Measurements from ENCODE around the gene TUBGCP6.

GRCh38 chr22:50220603-50221409 lies 24.0 kb downstream of the TUBGCP6 start:
- TF ChIP-seq SIN3A (IDR thresholded peaks at IDR 0.05; ENCODE audit: borderline replicate concordance, insufficient read depth, low read length) (no peak), POLR2AphosphoS5 (IDR thresholded peaks at IDR 0.05; ENCODE audit: low read depth, low read length) (no peak), TAF1 (IDR thresholded peaks at IDR 0.05; ENCODE audit: borderline replicate concordance, insufficient read depth, low read length) (no peak), REST (IDR thresholded peaks at IDR 0.05; ENCODE audit: insufficient read depth in 1 of 2, low read depth in 2 of 2, low read length in 2 of 2) (no peak)
